Testis (tissue), 3 donors: ENCODE data around the gene ALOXE3. TPM values are rescaled to one million over a fixed set of nuclear protein-coding genes. Genes with fewer than 3 reads are reported as not detected.
A peak's percentile ranks its signal among the peaks of the same experiment; 100 is the strongest.

Source experiments
- DNase-seq: peaks from one replicate; pipeline ENCODE4 v3.0.0-alpha.2; 2019
- H3K27ac ChIP-seq, 2 donors: fragments of 200-600 bp; sonication (generic); one replicate each; pipeline ENCODE4 v1.5.1; 2019
- H3K27me3 ChIP-seq: fragments of 200-600 bp; sonication (generic); one replicate; pipeline ENCODE4 v1.5.1; 2019
- H3K36me3 ChIP-seq: fragments of 200-600 bp; sonication (generic); one replicate; pipeline ENCODE4 v1.5.1; 2017; ENCODE audit warnings: low read depth; ENCODE audit errors: missing control alignments
- H3K4me1 ChIP-seq: fragments of 200-600 bp; sonication (generic); one replicate; pipeline ENCODE4 v1.5.1; 2019
- H3K4me3 ChIP-seq, 2 donors: fragments of 200-600 bp; sonication (generic); one replicate each; pipeline ENCODE4 v1.5.1; 2017 to 2019
- H3K9me3 ChIP-seq: fragments of 200-600 bp; sonication (generic); one replicate; pipeline ENCODE4 v1.5.1; 2017
- CTCF ChIP-seq, 3 experiments: fragments of 450-650 bp in 2 of 3; fragments of 200-600 bp in 1 of 3; sonication (generic) in 1 of 3; IDR thresholded peaks; one replicate each; pipeline ENCODE4 v1.5.1; 2016 to 2019; ENCODE audit warnings: antibody characterized with exemption in 3 of 3, mild to moderate bottlenecking in 2 of 3, moderate library complexity in 1 of 3
- POLR2A ChIP-seq: fragments of 450-650 bp; IDR thresholded peaks from one replicate; pipeline ENCODE4 v1.6.1; 2017; ENCODE audit warnings: antibody characterized with exemption, mild to moderate bottlenecking, moderate library complexity
- WGBS, 2 donors: methylation state at CpG; one replicate each; pipeline ENCODE4 v1.1.5; 2018; 5-methylcytosine and 5-hydroxymethylcytosine counted together
- intact Hi-C: fragments of 100-400 bp; cut with DNase I; formaldehyde crosslinking; loops from one replicate; pipeline ENCODE4 v1.15.1; 2023; ENCODE audit warnings: low total_unique reads
- polyA plus RNA-seq: library from polyadenylated mRNA; stranded (reverse); fragments of 350-450 nt; fragmentation: Illumina TruSeq; extraction: RNeasy Lipid Tissue Mini Kit (QIAGEN cat#74804); gene quantifications from one replicate; pipeline ENCODE4 v1.2.3, GENCODE V29; 2014; ENCODE audit warnings: low read depth, low replicate concordance; ENCODE audit not compliant: insufficient read depth
- total RNA-seq, 2 donors: library from RNA; depleted of rRNA; stranded (reverse); fragments of >200 nt; gene quantifications; one replicate each; pipeline ENCODE4 v1.2.3, GENCODE V29; 2016

ALOXE3 gene
- total and polyA plus RNA-seq, 3 donors from 2014 or later = 2.2 to 4.3 (median 2.7) TPM

GRCh38 chr17:8159032-8159400 lies 40.7 kb upstream of the ALOXE3 start:
- peak overlapping the region; percentile 100 for H3K27ac ChIP-seq
- no peak overlapping the region for H3K4me3 ChIP-seq
- no peaks in the 10 kb centered on the region for H3K9me3 ChIP-seq
- no peak for DNase-seq
- 54 to 59% methylated on average over 3 of the region's 3 CpGs for WGBS, 2 donors
- intact Hi-C loops = no loop called here
- TF ChIP-seq CTCF (IDR thresholded peaks at IDR 0.05) (no peak), POLR2A (no peak)
- no peaks in the 10 kb centered on the region for H3K27me3 ChIP-seq
- H3K36me3 ChIP-seq = no peaks in the 10 kb centered on the region
- peaks cover 42% of the 10 kb centered on the region for H3K4me1 ChIP-seq

- WGBS, 2 donors = 31% methylated on average over 20 of the region's 20 CpGs
- H3K9me3 ChIP-seq = no peaks in the 10 kb centered on the region
- H3K4me3 ChIP-seq = no peak overlapping the region
- DNase-seq = peak; percentile 96
- TF ChIP-seq CTCF (IDR thresholded peaks at IDR 0.05) (peak; percentile 92 to 98 (median 95)), POLR2A (no peak)
- intact Hi-C loops = no loop called here
- H3K27ac ChIP-seq = peak overlapping the region; percentile 100
- H3K4me1 ChIP-seq = peaks cover 42% of the 10 kb centered on the region
- H3K27me3 ChIP-seq = no peaks in the 10 kb centered on the region
- no peaks in the 10 kb centered on the region for H3K36me3 ChIP-seq
Measured at GRCh38 chr17:8158267-8159031, 40.1 kb upstream of the ALOXE3 start.

GRCh38 chr17:8156246-8156992 lies 38.1 kb upstream of the ALOXE3 start:
- no peak for TF ChIP-seq CTCF (IDR thresholded peaks at IDR 0.05)
- TF ChIP-seq POLR2A = peak; percentile 98
- DNase-seq = peak; percentile 99
- Histone ChIP-seq H3K4me1 (peaks cover 42% of the 10 kb centered on the region), H3K27me3 (no peaks in the 10 kb centered on the region), H3K36me3 (no peaks in the 10 kb centered on the region), H3K4me3 (peak overlapping the region; percentile 95 to 99), H3K27ac (peak overlapping the region; percentile 100), H3K9me3 (no peaks in the 10 kb centered on the region)
- WGBS, 2 donors = 0% methylated on average over 44 to 59 of the region's 59 CpGs
- intact Hi-C loops = no loop called here

GRCh38 chr17:8155996-8156245 lies 37.6 kb upstream of the ALOXE3 start:
- WGBS, 2 donors = 1 to 2% methylated on average over 11 of the region's 11 CpGs
- Histone ChIP-seq H3K9me3 (no peaks in the 10 kb centered on the region), H3K27me3 (no peaks in the 10 kb centered on the region), H3K27ac (peak overlapping the region; percentile 99 to 100), H3K36me3 (no peaks in the 10 kb centered on the region), H3K4me1 (peaks cover 37% of the 10 kb centered on the region), H3K4me3 (peak overlapping the region; percentile 95 to 99)
- intact Hi-C loops = no loop called here
- no peak for DNase-seq
- no peak for TF ChIP-seq CTCF (IDR thresholded peaks at IDR 0.05)
- TF ChIP-seq POLR2A = no peak
